Activated CD4-positive, alpha-beta T cell treated with anti-CD3 and anti-CD28 coated beads, Interleukin-2, amount 10 ng/mL, durations not matched to agents 24 days and 14 days (primary cell): ENCODE measurements around the gene GSTA5. TPM values are rescaled to one million over a fixed set of nuclear protein-coding genes. Genes with fewer than 3 reads are reported as not detected.
"Not testable (repeated sequence)": the region's sequence is repeated elsewhere in the genome, so short reads cannot be mapped to it uniquely, and the experiment has no call there.

Experiments used
- DNase-seq: peaks from one replicate; pipeline ENCODE4 v3.0.0; 2022
- H3K27ac Mint-ChIP-seq: one replicate; pipeline ENCODE4 v1.8.0; 2022; ENCODE audit warnings: mild to moderate bottlenecking, mixed read lengths
- H3K27me3 Mint-ChIP-seq: one replicate; pipeline ENCODE4 v1.8.0; 2022; ENCODE audit warnings: mixed read lengths
- H3K36me3 Mint-ChIP-seq: one replicate; pipeline ENCODE4 v1.8.0; 2022; ENCODE audit warnings: low read depth, mild to moderate bottlenecking, mixed read lengths
- H3K4me1 Mint-ChIP-seq: one replicate; pipeline ENCODE4 v1.8.0; 2021; ENCODE audit warnings: mixed read lengths
- H3K4me3 Mint-ChIP-seq: one replicate; pipeline ENCODE4 v1.8.0; 2022; ENCODE audit warnings: mild to moderate bottlenecking, moderate library complexity, mixed read lengths
- H3K9me3 Mint-ChIP-seq: one replicate; pipeline ENCODE4 v1.8.0; 2021; ENCODE audit warnings: mixed read lengths
- intact Hi-C: fragments of 100-400 bp; cut with micrococcal nuclease; formaldehyde crosslinking; loops from one replicate; pipeline ENCODE4 v1.15.1; 2023
- total RNA-seq: library from RNA; stranded (reverse); gene quantifications from 2 replicates; pipeline ENCODE4 v1.2.3, GENCODE V29; 2022

The GSTA5 gene
- total RNA-seq, 1 donor from 2014 or later, result not detected

- H3K27ac Mint-ChIP-seq, DNase-seq, H3K4me3 Mint-ChIP-seq, H3K36me3 Mint-ChIP-seq, H3K4me1 Mint-ChIP-seq, H3K9me3 Mint-ChIP-seq, H3K27me3 Mint-ChIP-seq: not testable (repeated sequence)
- intact Hi-C loops, result loop anchor here (2.0 kb wide), 1 partner anchor 39 kb away; no protein-coding TSS in a partner anchor
These were observed 14.6 kb downstream of the GSTA5 start for GRCh38 chr6:52825900-52826459.

GRCh38 chr6:52825270-52825793, 15.3 kb downstream of the GSTA5 start:
- H3K4me1 Mint-ChIP-seq, intact Hi-C loops, H3K27me3 Mint-ChIP-seq, H3K4me3 Mint-ChIP-seq, H3K9me3 Mint-ChIP-seq, H3K36me3 Mint-ChIP-seq, H3K27ac Mint-ChIP-seq, DNase-seq: not testable (repeated sequence)

- Mint-ChIP-seq H3K9me3 (no peaks in the 10 kb centered on the region), H3K4me3 (no peak overlapping the region), H3K27ac (no peak overlapping the region), H3K4me1 (no peaks in the 10 kb centered on the region), H3K27me3 (no peaks in the 10 kb centered on the region), H3K36me3 (no peaks in the 10 kb centered on the region)
- no peak for DNase-seq
- intact Hi-C loops, result no loop called here
These were observed 18.8 kb downstream of the GSTA5 start for GRCh38 chr6:52821842-52822241.

- Mint-ChIP-seq H3K36me3 (no peaks in the 10 kb centered on the region), H3K4me1 (peaks cover 2% of the 10 kb centered on the region), H3K27me3 (no peaks in the 10 kb centered on the region), H3K4me3 (no peak overlapping the region), H3K27ac (no peak overlapping the region), H3K9me3 (no peaks in the 10 kb centered on the region)
- intact Hi-C loops, result no loop called here
- DNase-seq, result no peak
These were observed 20.4 kb downstream of the GSTA5 start for GRCh38 chr6:52820198-52820597.

GRCh38 chr6:52815167-52816092, 25.2 kb downstream of the GSTA5 start:
- Mint-ChIP-seq H3K27me3 (no peaks in the 10 kb centered on the region), H3K4me1 (peaks cover 2% of the 10 kb centered on the region), H3K9me3 (no peaks in the 10 kb centered on the region), H3K36me3 (no peaks in the 10 kb centered on the region), H3K27ac (peak overlapping the region; percentile 1), H3K4me3 (no peak overlapping the region)
- intact Hi-C loops, result loop anchor here (10.0 kb wide), 1 partner anchor 669 kb away; no protein-coding TSS in a partner anchor
- DNase-seq, result peak; percentile 81

- H3K27ac Mint-ChIP-seq, H3K4me1 Mint-ChIP-seq, DNase-seq, H3K27me3 Mint-ChIP-seq, H3K36me3 Mint-ChIP-seq, H3K4me3 Mint-ChIP-seq, H3K9me3 Mint-ChIP-seq: not testable (repeated sequence)
- intact Hi-C loops, result loop anchor here (10.0 kb wide), 1 partner anchor 670 kb away; no protein-coding TSS in a partner anchor
These were observed 26.1 kb downstream of the GSTA5 start for GRCh38 chr6:52814545-52814944.

GRCh38 chr6:52809777-52810176, 30.8 kb downstream of the GSTA5 start:
- H3K4me1 Mint-ChIP-seq, H3K27me3 Mint-ChIP-seq, DNase-seq, H3K4me3 Mint-ChIP-seq, H3K9me3 Mint-ChIP-seq, H3K36me3 Mint-ChIP-seq, H3K27ac Mint-ChIP-seq: not testable (repeated sequence)
- intact Hi-C loops, result loop anchor here (10.0 kb wide), 1 partner anchor 675 kb away; no protein-coding TSS in a partner anchor

GRCh38 chr6:52808660-52809059, 32.0 kb downstream of the GSTA5 start:
- H3K9me3 Mint-ChIP-seq, result no peaks in the 10 kb centered on the region
- H3K27ac Mint-ChIP-seq, result no peak overlapping the region
- peaks cover 10% of the 10 kb centered on the region for H3K27me3 Mint-ChIP-seq
- H3K36me3 Mint-ChIP-seq, result no peaks in the 10 kb centered on the region
- no peaks in the 10 kb centered on the region for H3K4me1 Mint-ChIP-seq
- no peak for DNase-seq
- H3K4me3 Mint-ChIP-seq, result no peak overlapping the region
- intact Hi-C loops, result no loop called here

GRCh38 chr6:52803668-52804255, 36.9 kb downstream of the GSTA5 start, which contains the start of gene GSTA1:
TSS of gene GSTA1 (minus strand) at chr6:52803816. CDS start at chr6:52799267, 4,549 bp downstream.
- H3K36me3 Mint-ChIP-seq, H3K9me3 Mint-ChIP-seq, intact Hi-C loops, H3K27ac Mint-ChIP-seq, H3K4me1 Mint-ChIP-seq, DNase-seq, H3K4me3 Mint-ChIP-seq: not testable (repeated sequence)
- peaks cover 20% of the 10 kb centered on the region for H3K27me3 Mint-ChIP-seq

GRCh38 chr6:52802806-52803205, 37.8 kb downstream of the GSTA5 start:
- Mint-ChIP-seq H3K27ac (no peak overlapping the region), H3K36me3 (no peaks in the 10 kb centered on the region), H3K27me3 (peaks cover 18% of the 10 kb centered on the region), H3K9me3 (no peaks in the 10 kb centered on the region), H3K4me3 (no peak overlapping the region), H3K4me1 (no peaks in the 10 kb centered on the region)
- intact Hi-C loops, result no loop called here
- DNase-seq, result no peak

- DNase-seq, result no peak
- no peaks in the 10 kb centered on the region for H3K4me1 Mint-ChIP-seq
- peaks cover 23% of the 10 kb centered on the region for H3K27me3 Mint-ChIP-seq
- H3K27ac Mint-ChIP-seq, result no peak overlapping the region
- H3K36me3 Mint-ChIP-seq, result no peaks in the 10 kb centered on the region
- intact Hi-C loops, result no loop called here
- H3K9me3 Mint-ChIP-seq, result no peaks in the 10 kb centered on the region
- H3K4me3 Mint-ChIP-seq, result no peak overlapping the region
These were observed 39.3 kb downstream of the GSTA5 start for GRCh38 chr6:52801188-52801841.

- H3K27ac Mint-ChIP-seq, H3K9me3 Mint-ChIP-seq, H3K4me1 Mint-ChIP-seq, H3K36me3 Mint-ChIP-seq, intact Hi-C loops, H3K4me3 Mint-ChIP-seq, DNase-seq: not testable (repeated sequence)
- peaks cover 19% of the 10 kb centered on the region for H3K27me3 Mint-ChIP-seq
These were observed 41.3 kb downstream of the GSTA5 start for GRCh38 chr6:52799272-52799671.

- DNase-seq, H3K4me1 Mint-ChIP-seq, H3K36me3 Mint-ChIP-seq, H3K9me3 Mint-ChIP-seq, H3K4me3 Mint-ChIP-seq, H3K27me3 Mint-ChIP-seq, intact Hi-C loops, H3K27ac Mint-ChIP-seq: not testable (repeated sequence)
These were observed 46.2 kb downstream of the GSTA5 start for GRCh38 chr6:52794366-52794765.
